WTC11 (cell line): ENCODE data around the gene RIC8A.
"Not testable (repeated sequence)": the region's sequence is repeated elsewhere in the genome, so short reads cannot be mapped to it uniquely, and the experiment has no call there.

ENCODE experiments used
- AFF4 ChIP-seq: sonication (generic); formaldehyde crosslinking; IDR thresholded peaks from 2 replicates; pipeline ENCODE4 v1.8.1; 2023; ENCODE audit warnings: mild to moderate bottlenecking, missing genetic modification reagents, borderline replicate concordance
- CBFB ChIP-seq: sonication (generic); formaldehyde crosslinking; IDR thresholded peaks from 2 replicates; pipeline ENCODE4 v1.8.1; 2022; ENCODE audit warnings: mild to moderate bottlenecking, low read depth, missing genetic modification reagents
- CREM ChIP-seq: sonication (generic); formaldehyde crosslinking; IDR thresholded peaks from 2 replicates; pipeline ENCODE4 v1.8.1; 2022; ENCODE audit warnings: mild to moderate bottlenecking, missing genetic modification reagents, moderate library complexity
- CTCF ChIP-seq: fragments of 200-600 bp; IDR thresholded peaks from 2 replicates; pipeline ENCODE4 v1.8.0; 2022; ENCODE audit warnings: antibody characterized with exemption
- E2F4 ChIP-seq: sonication (generic); formaldehyde crosslinking; IDR thresholded peaks from 2 replicates; pipeline ENCODE4 v1.8.1; 2022; ENCODE audit warnings: low read depth, mild to moderate bottlenecking, moderate library complexity, missing genetic modification reagents, borderline replicate concordance
- E2F5 ChIP-seq: sonication (generic); formaldehyde crosslinking; IDR thresholded peaks from 2 replicates; pipeline ENCODE4 v1.8.1; 2022; ENCODE audit warnings: mild to moderate bottlenecking, moderate library complexity, missing genetic modification reagents
- ELF4 ChIP-seq: sonication (generic); formaldehyde crosslinking; IDR thresholded peaks from 2 replicates; pipeline ENCODE4 v1.8.1; 2022; ENCODE audit warnings: low read depth, mild to moderate bottlenecking, moderate library complexity, missing genetic modification reagents
- NFE2L1 ChIP-seq: sonication (generic); formaldehyde crosslinking; IDR thresholded peaks from 2 replicates; pipeline ENCODE4 v1.8.1; 2023; ENCODE audit warnings: missing genetic modification reagents
- NR2C2 ChIP-seq: sonication (generic); formaldehyde crosslinking; IDR thresholded peaks from 2 replicates; pipeline ENCODE4 v1.8.0; 2022; ENCODE audit warnings: mild to moderate bottlenecking, missing genetic modification reagents
- SMAD3 ChIP-seq: sonication (generic); formaldehyde crosslinking; IDR thresholded peaks from 2 replicates; pipeline ENCODE4 v1.8.0; 2022; ENCODE audit warnings: missing genetic modification reagents, mild to moderate bottlenecking, borderline replicate concordance
- ZNF138 ChIP-seq: sonication (generic); formaldehyde crosslinking; conservative IDR thresholded peaks from 2 replicates; pipeline ENCODE4 v1.8.1; 2022; ENCODE audit warnings: mild to moderate bottlenecking, moderate library complexity, missing genetic modification reagents
- ZNF219 ChIP-seq: sonication (generic); formaldehyde crosslinking; IDR thresholded peaks from 2 replicates; pipeline ENCODE4 v1.8.0; 2023; ENCODE audit warnings: missing genetic modification reagents, mild to moderate bottlenecking, borderline replicate concordance

- TF ChIP-seq CTCF; CBFB (CRISPR knock-in tag); AFF4; NR2C2; E2F5 (CRISPR knock-in tag); NFE2L1 (CRISPR knock-in tag); ZNF138 (CRISPR knock-in tag); SMAD3 (CRISPR knock-in tag); E2F4 (CRISPR knock-in tag); ZNF219; ELF4 (CRISPR knock-in tag); CREM: not testable (repeated sequence)
Observed at GRCh38 chr11:180242-180641, 27.3 kb upstream of the RIC8A start.
